Measurements from ENCODE around the gene VCL.

The VCL gene

DNA sequence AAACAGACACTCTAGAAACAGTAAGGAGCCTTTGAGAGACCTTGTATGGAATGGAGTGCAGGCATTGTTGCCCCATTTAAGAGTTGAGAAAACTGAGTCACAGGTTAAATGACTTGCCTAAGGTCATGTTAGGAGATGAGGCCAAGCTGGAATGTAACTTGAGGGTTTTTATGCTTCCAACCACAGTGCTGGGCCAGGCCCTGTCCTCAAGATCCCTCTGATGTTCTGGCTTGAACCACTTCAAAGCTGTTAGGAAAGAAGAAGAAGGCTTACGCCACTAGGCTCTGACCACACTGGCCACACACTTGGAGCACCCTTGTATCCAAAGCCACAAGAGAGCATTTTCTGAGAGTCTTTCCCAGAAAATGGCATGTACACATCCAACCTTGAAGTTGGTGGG lies 44.3 kb upstream of the VCL start:
- Histone ChIP-seq H3K9me2 (replicated peaks; ENCODE audit: insufficient read depth, low read length) (no peaks in the 10 kb centered on the region), H3K27me3 (ENCODE audit: low read length) (no peaks in the 10 kb centered on the region), H3F3A (ENCODE audit: insufficient read depth) (peaks cover 4% of the 10 kb centered on the region; the same call in 1 of the 2 replicates), H3K4me3 (ENCODE audit: insufficient read depth, low read length, poor library complexity, severe bottlenecking) (no peak overlapping the region), H3K36me3 (ENCODE audit: low read length) (no peaks in the 10 kb centered on the region), H4K20me1 (ENCODE audit: low read depth, low read length) (no peaks in the 10 kb centered on the region), H3K79me2 (ENCODE audit: insufficient read depth, low read length) (no peaks in the 10 kb centered on the region), H3K27ac (ENCODE audit: low read depth, low read length) (no peak overlapping the region), H3K4me2 (ENCODE audit: low read depth, low read length, poor library complexity, severe bottlenecking) (no peak overlapping the region), H2AFZ (ENCODE audit: low read depth, low read length, severe bottlenecking) (no peak overlapping the region), H3K9me3 (ENCODE audit: insufficient read depth, low read length) (no peaks in the 10 kb centered on the region), H3K9ac (ENCODE audit: low read length) (no peak overlapping the region)
- TF ChIP-seq, protein P1, sequence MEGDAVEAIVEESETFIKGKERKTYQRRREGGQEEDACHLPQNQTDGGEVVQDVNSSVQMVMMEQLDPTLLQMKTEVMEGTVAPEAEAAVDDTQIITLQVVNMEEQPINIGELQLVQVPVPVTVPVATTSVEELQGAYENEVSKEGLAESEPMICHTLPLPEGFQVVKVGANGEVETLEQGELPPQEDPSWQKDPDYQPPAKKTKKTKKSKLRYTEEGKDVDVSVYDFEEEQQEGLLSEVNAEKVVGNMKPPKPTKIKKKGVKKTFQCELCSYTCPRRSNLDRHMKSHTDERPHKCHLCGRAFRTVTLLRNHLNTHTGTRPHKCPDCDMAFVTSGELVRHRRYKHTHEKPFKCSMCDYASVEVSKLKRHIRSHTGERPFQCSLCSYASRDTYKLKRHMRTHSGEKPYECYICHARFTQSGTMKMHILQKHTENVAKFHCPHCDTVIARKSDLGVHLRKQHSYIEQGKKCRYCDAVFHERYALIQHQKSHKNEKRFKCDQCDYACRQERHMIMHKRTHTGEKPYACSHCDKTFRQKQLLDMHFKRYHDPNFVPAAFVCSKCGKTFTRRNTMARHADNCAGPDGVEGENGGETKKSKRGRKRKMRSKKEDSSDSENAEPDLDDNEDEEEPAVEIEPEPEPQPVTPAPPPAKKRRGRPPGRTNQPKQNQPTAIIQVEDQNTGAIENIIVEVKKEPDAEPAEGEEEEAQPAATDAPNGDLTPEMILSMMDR (IDR thresholded peaks at IDR 0.05; ENCODE audit: insufficient read depth, low read length, poor library complexity, severe bottlenecking) = no peak
- no peak for TF ChIP-seq EZH2phosphoT487 (conservative IDR thresholded peaks at IDR 0.05; ENCODE audit: low read length)

DNA sequence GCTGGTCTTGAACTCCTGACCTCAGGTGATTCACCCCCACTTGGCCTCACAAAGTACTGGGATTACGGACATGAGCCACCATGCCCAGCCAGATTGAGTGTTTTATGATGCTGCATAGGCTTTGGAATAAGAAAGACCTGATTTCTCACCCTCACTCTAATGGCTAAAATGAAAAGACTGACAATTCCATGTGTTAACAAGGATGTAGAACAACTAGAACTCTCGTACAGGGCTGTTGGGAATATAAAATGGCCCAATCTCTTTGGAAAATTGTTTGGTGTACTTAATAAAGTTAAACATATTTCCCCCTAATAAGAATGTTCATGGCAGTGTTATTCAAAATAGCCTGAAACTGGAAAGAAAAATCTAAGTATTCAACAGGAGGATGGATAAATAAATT lies 43.2 kb upstream of the VCL start:
- H3F3A ChIP-seq (ENCODE audit: insufficient read depth) = peaks cover 7% of the 10 kb centered on the region; the same call in 1 of the 2 replicates
- H3K9ac ChIP-seq (ENCODE audit: low read length) = no peak overlapping the region
- no peaks in the 10 kb centered on the region for H3K9me2 ChIP-seq (replicated peaks; ENCODE audit: insufficient read depth, low read length)
- no peaks in the 10 kb centered on the region for H3K27me3 ChIP-seq (ENCODE audit: low read length)
- H3K36me3 ChIP-seq (ENCODE audit: low read length) = no peaks in the 10 kb centered on the region
- H3K4me2 ChIP-seq (ENCODE audit: low read depth, low read length, poor library complexity, severe bottlenecking) = no peak overlapping the region
- H3K79me2 ChIP-seq (ENCODE audit: insufficient read depth, low read length) = no peaks in the 10 kb centered on the region
- no peak overlapping the region for H2AFZ ChIP-seq (ENCODE audit: low read depth, low read length, severe bottlenecking)
- no peaks in the 10 kb centered on the region for H4K20me1 ChIP-seq (ENCODE audit: low read depth, low read length)
- no peak overlapping the region for H3K4me3 ChIP-seq (ENCODE audit: insufficient read depth, low read length, poor library complexity, severe bottlenecking)
- TF ChIP-seq, protein P1 (IDR thresholded peaks at IDR 0.05; ENCODE audit: insufficient read depth, low read length, poor library complexity, severe bottlenecking) = no peak
- TF ChIP-seq EZH2phosphoT487 (conservative IDR thresholded peaks at IDR 0.05; ENCODE audit: low read length) = no peak
- no peak overlapping the region for H3K27ac ChIP-seq (ENCODE audit: low read depth, low read length)
- no peaks in the 10 kb centered on the region for H3K9me3 ChIP-seq (ENCODE audit: insufficient read depth, low read length)

DNA sequence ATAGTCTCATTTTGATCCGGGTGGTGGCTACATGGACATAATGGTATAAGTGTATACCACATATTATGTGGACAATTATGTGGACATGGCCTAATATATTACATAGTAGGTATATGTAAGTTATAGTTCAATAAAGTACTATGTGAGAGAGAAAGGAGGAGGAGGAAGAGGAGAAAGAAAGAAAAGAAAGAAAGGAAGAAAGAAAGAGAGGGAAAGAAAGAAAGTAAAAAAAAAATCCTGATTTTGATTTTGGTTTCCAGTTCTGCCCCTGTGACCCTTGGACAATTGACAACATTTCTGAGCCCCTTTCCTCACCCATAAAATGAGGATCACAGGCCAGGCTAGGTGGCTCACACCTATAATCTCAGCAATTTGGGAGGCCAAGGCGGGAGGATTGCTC lies 42.2 kb upstream of the VCL start:
- Histone ChIP-seq H3K9me2 (replicated peaks; ENCODE audit: insufficient read depth, low read length) (no peaks in the 10 kb centered on the region), H3F3A (ENCODE audit: insufficient read depth) (peaks cover 11% of the 10 kb centered on the region; the same call in 1 of the 2 replicates), H3K9ac (ENCODE audit: low read length) (no peak overlapping the region), H3K36me3 (ENCODE audit: low read length) (no peaks in the 10 kb centered on the region), H3K27ac (ENCODE audit: low read depth, low read length) (no peak overlapping the region), H3K27me3 (ENCODE audit: low read length) (no peaks in the 10 kb centered on the region), H3K79me2 (ENCODE audit: insufficient read depth, low read length) (no peaks in the 10 kb centered on the region), H4K20me1 (ENCODE audit: low read depth, low read length) (no peaks in the 10 kb centered on the region), H3K4me2 (ENCODE audit: low read depth, low read length, poor library complexity, severe bottlenecking) (no peak overlapping the region), H3K9me3 (ENCODE audit: insufficient read depth, low read length) (no peaks in the 10 kb centered on the region), H2AFZ (ENCODE audit: low read depth, low read length, severe bottlenecking) (no peak overlapping the region), H3K4me3 (ENCODE audit: insufficient read depth, low read length, poor library complexity, severe bottlenecking) (no peak overlapping the region)
- TF ChIP-seq, protein P1 (IDR thresholded peaks at IDR 0.05; ENCODE audit: insufficient read depth, low read length, poor library complexity, severe bottlenecking) = no peak
- TF ChIP-seq EZH2phosphoT487 (conservative IDR thresholded peaks at IDR 0.05; ENCODE audit: low read length) = no peak
